Suprapubic skin (tissue), 4 donors: ENCODE measurements around the gene MRPS15.

Experiments used
- POLR2A ChIP-seq, 2 donors: fragments of 450-650 bp; IDR thresholded peaks; one replicate each; pipeline ENCODE4 v1.6.1; 2017; ENCODE audit warnings: antibody characterized with exemption in 2 of 2, mild to moderate bottlenecking in 2 of 2, moderate library complexity in 2 of 2
- POLR2AphosphoS5 ChIP-seq, 3 donors: sonication (generic); formaldehyde crosslinking; IDR thresholded peaks; one replicate each; pipeline ENCODE4 v1.6.1; 2017; ENCODE audit warnings: antibody characterized with exemption in 3 of 3
- TF ChIP-seq, protein P1 (sequence below), 2 donors: fragments of 200-600 bp in 1 of 2; fragments of 450-650 bp in 1 of 2; sonication (generic) in 1 of 2; IDR thresholded peaks; one replicate each; pipeline ENCODE4 v1.5.1; 2016 to 2019; ENCODE audit warnings: antibody characterized with exemption in 2 of 2, mild to moderate bottlenecking in 1 of 2, moderate library complexity in 1 of 2

DNA sequence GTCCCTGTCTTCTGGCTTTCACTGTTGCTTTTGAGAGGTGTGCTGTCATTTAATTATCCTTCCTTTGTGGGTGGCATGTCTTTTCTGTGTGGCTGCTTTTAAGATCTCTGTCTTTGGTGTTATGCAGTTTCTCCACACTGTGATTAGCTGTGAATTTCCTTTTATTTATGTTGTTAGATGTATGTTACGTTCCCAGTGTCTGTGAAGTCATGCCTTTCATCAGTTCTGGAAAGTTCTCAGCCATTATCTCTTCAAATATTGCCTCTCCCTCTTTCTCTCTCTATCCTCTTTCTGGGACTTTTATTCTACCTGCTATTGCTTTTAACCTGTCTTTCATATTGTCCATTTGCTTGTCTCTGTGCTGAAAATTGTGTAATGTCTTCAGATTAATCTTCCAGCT is 39.5 kb upstream of the MRPS15 start:
- TF ChIP-seq, protein P1, sequence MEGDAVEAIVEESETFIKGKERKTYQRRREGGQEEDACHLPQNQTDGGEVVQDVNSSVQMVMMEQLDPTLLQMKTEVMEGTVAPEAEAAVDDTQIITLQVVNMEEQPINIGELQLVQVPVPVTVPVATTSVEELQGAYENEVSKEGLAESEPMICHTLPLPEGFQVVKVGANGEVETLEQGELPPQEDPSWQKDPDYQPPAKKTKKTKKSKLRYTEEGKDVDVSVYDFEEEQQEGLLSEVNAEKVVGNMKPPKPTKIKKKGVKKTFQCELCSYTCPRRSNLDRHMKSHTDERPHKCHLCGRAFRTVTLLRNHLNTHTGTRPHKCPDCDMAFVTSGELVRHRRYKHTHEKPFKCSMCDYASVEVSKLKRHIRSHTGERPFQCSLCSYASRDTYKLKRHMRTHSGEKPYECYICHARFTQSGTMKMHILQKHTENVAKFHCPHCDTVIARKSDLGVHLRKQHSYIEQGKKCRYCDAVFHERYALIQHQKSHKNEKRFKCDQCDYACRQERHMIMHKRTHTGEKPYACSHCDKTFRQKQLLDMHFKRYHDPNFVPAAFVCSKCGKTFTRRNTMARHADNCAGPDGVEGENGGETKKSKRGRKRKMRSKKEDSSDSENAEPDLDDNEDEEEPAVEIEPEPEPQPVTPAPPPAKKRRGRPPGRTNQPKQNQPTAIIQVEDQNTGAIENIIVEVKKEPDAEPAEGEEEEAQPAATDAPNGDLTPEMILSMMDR (IDR thresholded peaks at IDR 0.05) = no peak
- no peak for TF ChIP-seq POLR2A (IDR thresholded peaks at IDR 0.05)
- no peak for TF ChIP-seq POLR2AphosphoS5 (IDR thresholded peaks at IDR 0.05)
